ENCODE measurements around the gene CD55. TPM values are rescaled to one million over a fixed set of nuclear protein-coding genes. Genes with fewer than 3 reads are reported as not detected.

CD55 gene
- total RNA-seq, 1 donor from 2014 or later: 4.0 TPM

GRCh38 chr1:207344221-207344620 is 22.7 kb downstream of the CD55 start:
- H3K27ac Mint-ChIP-seq (ENCODE audit: unreplicated experiment): no peak overlapping the region
- peaks cover 7% of the 10 kb centered on the region for H3K36me3 Mint-ChIP-seq (ENCODE audit: low read depth)
- H3K27me3 Mint-ChIP-seq (ENCODE audit: low read depth): no peaks in the 10 kb centered on the region

GRCh38 chr1:207345644-207346477 is 24.4 kb downstream of the CD55 start:
- no peak for DNase-seq (ENCODE audit: low read depth, low spot score)
- Mint-ChIP-seq H3K27ac (ENCODE audit: unreplicated experiment) (no peak overlapping the region), H3K4me3 (no peak overlapping the region), H3K27me3 (ENCODE audit: low read depth) (no peaks in the 10 kb centered on the region), H3K9me3 (peaks cover 6% of the 10 kb centered on the region), H3K4me1 (peaks cover 11% of the 10 kb centered on the region), H3K36me3 (ENCODE audit: low read depth) (peaks cover 12% of the 10 kb centered on the region)
- no peak for TF ChIP-seq CTCF (conservative IDR thresholded peaks at IDR 0.05)

More at GRCh38 chr1:207344221-207344620, 22.7 kb downstream of the CD55 start:
- no peak for DNase-seq (ENCODE audit: low read depth, low spot score)
- no peak overlapping the region for H3K4me3 Mint-ChIP-seq
- H3K9me3 Mint-ChIP-seq: no peaks in the 10 kb centered on the region
- peaks cover 11% of the 10 kb centered on the region for H3K4me1 Mint-ChIP-seq
- TF ChIP-seq CTCF (conservative IDR thresholded peaks at IDR 0.05): no peak

GRCh38 chr1:207346513-207346912 is 25.0 kb downstream of the CD55 start:
- TF ChIP-seq CTCF (conservative IDR thresholded peaks at IDR 0.05): no peak
- H3K9me3 Mint-ChIP-seq: peaks cover 6% of the 10 kb centered on the region
- no peak overlapping the region for H3K27ac Mint-ChIP-seq (ENCODE audit: unreplicated experiment)
- H3K27me3 Mint-ChIP-seq (ENCODE audit: low read depth): no peaks in the 10 kb centered on the region
- peaks cover 11% of the 10 kb centered on the region for H3K4me1 Mint-ChIP-seq
- no peak for DNase-seq (ENCODE audit: low read depth, low spot score)
- no peak overlapping the region for H3K4me3 Mint-ChIP-seq
- H3K36me3 Mint-ChIP-seq (ENCODE audit: low read depth): peaks cover 16% of the 10 kb centered on the region

GRCh38 chr1:207349979-207350378 is 28.5 kb downstream of the CD55 start:
- Mint-ChIP-seq H3K4me1 (no peaks in the 10 kb centered on the region), H3K4me3 (no peak overlapping the region), H3K36me3 (ENCODE audit: low read depth) (peaks cover 16% of the 10 kb centered on the region), H3K9me3 (peaks cover 6% of the 10 kb centered on the region), H3K27ac (ENCODE audit: unreplicated experiment) (no peak overlapping the region), H3K27me3 (ENCODE audit: low read depth) (no peaks in the 10 kb centered on the region)
- no peak for DNase-seq (ENCODE audit: low read depth, low spot score)
- TF ChIP-seq CTCF (conservative IDR thresholded peaks at IDR 0.05): no peak

GRCh38 chr1:207352554-207352953 is 31.1 kb downstream of the CD55 start:
- TF ChIP-seq CTCF (conservative IDR thresholded peaks at IDR 0.05): no peak
- no peak for DNase-seq (ENCODE audit: low read depth, low spot score)
- H3K27ac Mint-ChIP-seq (ENCODE audit: unreplicated experiment): no peak overlapping the region
- H3K27me3 Mint-ChIP-seq (ENCODE audit: low read depth): no peaks in the 10 kb centered on the region
- peaks cover 15% of the 10 kb centered on the region for H3K36me3 Mint-ChIP-seq (ENCODE audit: low read depth)
- H3K9me3 Mint-ChIP-seq: peaks cover 6% of the 10 kb centered on the region
- H3K4me1 Mint-ChIP-seq: no peaks in the 10 kb centered on the region
- no peak overlapping the region for H3K4me3 Mint-ChIP-seq

All from neural crest cell (in vitro differentiated cells).